GM19351 (cell line): ENCODE data around the gene ADD2.
"Not testable (repeated sequence)": the region's sequence is repeated elsewhere in the genome, so short reads cannot be mapped to it uniquely, and the experiment has no call there.

ENCODE experiments used
- ATAC-seq: cut with Tn5 transposase; IDR thresholded peaks from one replicate; pipeline ENCODE4 v1.9.1; 2021; ENCODE audit warnings: mild to moderate bottlenecking, moderate library complexity; ENCODE audit not compliant: unreplicated experiment

Gene ADD2

DNA sequence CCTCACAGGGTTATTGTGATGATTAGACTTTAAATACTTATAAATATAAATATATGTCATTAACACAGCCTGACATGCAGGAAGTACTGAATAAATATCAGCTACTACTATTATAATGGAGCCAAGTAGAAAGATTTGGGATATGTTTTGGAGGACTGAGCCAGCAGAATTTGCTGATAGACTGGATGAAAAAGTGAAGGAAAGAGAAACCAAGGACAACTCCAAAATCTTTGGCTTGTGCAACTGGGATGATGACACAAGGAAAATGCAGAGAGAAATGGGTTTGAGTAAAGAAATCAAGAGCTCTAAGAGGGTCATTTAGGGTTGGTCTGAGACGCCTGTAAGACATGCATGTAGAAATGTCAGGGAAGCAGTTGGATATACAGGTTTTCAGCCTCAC lies 15.6 kb downstream of the ADD2 start:
- ATAC-seq, result no peak

GRCh38 chr2:70751881-70752280 lies 16.1 kb downstream of the ADD2 start:
- ATAC-seq, result no peak

- ATAC-seq, result no peak
Observed at GRCh38 chr2:70750320-70750719, 17.7 kb downstream of the ADD2 start.

- no peak for ATAC-seq
Observed at GRCh38 chr2:70748002-70748784, 19.8 kb downstream of the ADD2 start.

GRCh38 chr2:70747284-70747683 lies 20.7 kb downstream of the ADD2 start:
- no peak for ATAC-seq

GRCh38 chr2:70746094-70746974 lies 21.7 kb downstream of the ADD2 start:
- no peak for ATAC-seq

GRCh38 chr2:70745276-70745825 lies 22.6 kb downstream of the ADD2 start:
- no peak for ATAC-seq

- ATAC-seq, result no peak
Observed at GRCh38 chr2:70744397-70744796, 23.6 kb downstream of the ADD2 start.

- ATAC-seq, result no peak
Observed at GRCh38 chr2:70743677-70744076, 24.3 kb downstream of the ADD2 start.

DNA sequence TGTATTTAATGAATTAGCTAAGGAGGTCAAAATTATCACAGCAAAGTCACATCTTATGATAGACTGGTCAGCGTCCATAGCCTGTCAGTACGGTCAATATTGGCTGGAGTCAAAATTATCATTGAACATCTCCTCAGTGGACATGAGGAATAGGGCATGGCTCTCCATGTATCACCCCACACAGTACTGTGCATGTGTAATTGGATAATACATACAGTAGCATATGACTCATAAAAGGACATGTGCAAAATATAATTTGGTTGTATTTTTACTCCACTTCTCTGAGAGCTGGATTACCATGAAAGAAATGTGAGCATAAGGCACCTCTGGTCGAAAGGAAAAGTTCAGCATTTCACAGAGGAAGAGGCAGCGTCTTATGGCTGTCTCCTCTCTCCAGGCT lies 24.9 kb downstream of the ADD2 start:
- no peak for ATAC-seq

DNA sequence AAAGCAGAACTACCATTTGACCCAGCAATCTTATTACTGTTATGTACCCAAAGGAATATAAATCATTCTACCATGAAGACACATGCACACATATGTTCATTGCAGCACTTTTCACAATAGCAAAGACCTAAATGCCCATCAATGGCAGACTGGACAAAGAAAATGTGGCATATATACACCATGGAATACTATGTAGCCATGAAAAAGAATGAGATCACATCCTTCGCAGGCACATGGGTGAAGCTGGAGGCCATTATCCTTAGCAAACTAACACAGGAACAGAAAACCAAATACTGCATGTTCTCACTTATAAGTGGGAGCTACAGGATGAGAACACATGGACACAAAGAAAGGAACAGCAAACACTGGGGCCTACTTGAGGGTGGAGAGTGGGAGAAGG lies 28.5 kb downstream of the ADD2 start:
- not testable (repeated sequence) for ATAC-seq

GRCh38 chr2:70738159-70738558 lies 29.8 kb downstream of the ADD2 start:
- no peak for ATAC-seq

GRCh38 chr2:70735071-70735470 lies 32.9 kb downstream of the ADD2 start:
- no peak for ATAC-seq

- no peak for ATAC-seq
Observed at GRCh38 chr2:70733646-70734180, 34.3 kb downstream of the ADD2 start.

GRCh38 chr2:70732766-70733645 lies 35.0 kb downstream of the ADD2 start:
- no peak for ATAC-seq

- no peak for ATAC-seq
Observed at GRCh38 chr2:70730730-70731129, 37.3 kb downstream of the ADD2 start.

GRCh38 chr2:70729647-70730046 lies 38.4 kb downstream of the ADD2 start:
- no peak for ATAC-seq

DNA sequence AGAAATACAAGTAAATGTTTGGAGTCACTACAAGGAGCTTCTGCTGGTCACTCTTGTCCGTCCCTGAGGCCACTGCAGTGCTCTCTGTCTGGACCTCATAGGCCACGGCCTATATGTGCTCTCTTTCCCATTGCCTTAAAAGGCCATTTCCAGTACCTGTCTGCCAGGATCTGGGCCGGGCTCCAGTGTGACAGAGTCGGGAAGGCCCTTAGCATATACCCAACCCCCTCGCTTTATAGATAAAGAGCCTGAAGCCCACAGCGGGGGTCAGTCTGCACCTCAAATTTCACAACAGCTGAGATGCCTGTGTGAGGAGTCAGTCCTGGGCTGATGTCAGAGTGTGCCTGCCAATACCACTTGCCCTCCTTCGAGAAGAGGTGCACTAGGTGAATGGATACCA lies 39.9 kb downstream of the ADD2 start:
- no peak for ATAC-seq

GRCh38 chr2:70726947-70727725 lies 40.9 kb downstream of the ADD2 start:
- ATAC-seq, result no peak

GRCh38 chr2:70725505-70725904 lies 42.5 kb downstream of the ADD2 start:
- ATAC-seq, result no peak
